ENCODE results near the gene NOTCH2.

- TF ChIP-seq EZH2 (IDR thresholded peaks at IDR 0.05) (no peak), POLR2A (IDR thresholded peaks at IDR 0.05; ENCODE audit: borderline replicate concordance, extremely low read depth, insufficient read depth, insufficient read length) (no peak), SP1 (IDR thresholded peaks at IDR 0.05; ENCODE audit: low read depth) (no peak), EZH2phosphoT487 (IDR thresholded peaks at IDR 0.05; ENCODE audit: borderline replicate concordance) (no peak), JUND (IDR thresholded peaks at IDR 0.05) (no peak), POLR2AphosphoS5 (IDR thresholded peaks at IDR 0.05; ENCODE audit: low read depth, low read length) (no peak), CEBPB (IDR thresholded peaks at IDR 0.05; ENCODE audit: low read depth) (no peak)
- TF ChIP-seq, protein P1, sequence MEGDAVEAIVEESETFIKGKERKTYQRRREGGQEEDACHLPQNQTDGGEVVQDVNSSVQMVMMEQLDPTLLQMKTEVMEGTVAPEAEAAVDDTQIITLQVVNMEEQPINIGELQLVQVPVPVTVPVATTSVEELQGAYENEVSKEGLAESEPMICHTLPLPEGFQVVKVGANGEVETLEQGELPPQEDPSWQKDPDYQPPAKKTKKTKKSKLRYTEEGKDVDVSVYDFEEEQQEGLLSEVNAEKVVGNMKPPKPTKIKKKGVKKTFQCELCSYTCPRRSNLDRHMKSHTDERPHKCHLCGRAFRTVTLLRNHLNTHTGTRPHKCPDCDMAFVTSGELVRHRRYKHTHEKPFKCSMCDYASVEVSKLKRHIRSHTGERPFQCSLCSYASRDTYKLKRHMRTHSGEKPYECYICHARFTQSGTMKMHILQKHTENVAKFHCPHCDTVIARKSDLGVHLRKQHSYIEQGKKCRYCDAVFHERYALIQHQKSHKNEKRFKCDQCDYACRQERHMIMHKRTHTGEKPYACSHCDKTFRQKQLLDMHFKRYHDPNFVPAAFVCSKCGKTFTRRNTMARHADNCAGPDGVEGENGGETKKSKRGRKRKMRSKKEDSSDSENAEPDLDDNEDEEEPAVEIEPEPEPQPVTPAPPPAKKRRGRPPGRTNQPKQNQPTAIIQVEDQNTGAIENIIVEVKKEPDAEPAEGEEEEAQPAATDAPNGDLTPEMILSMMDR (IDR thresholded peaks at IDR 0.05 in 2 of 3, conservative IDR thresholded peaks at IDR 0.05 in 1 of 3; ENCODE audit: borderline replicate concordance in 1 of 3, insufficient read depth in 1 of 3, low read depth in 2 of 3, low read length in 2 of 3) = no peak
Measured at GRCh38 chr1:119918301-119918700, 151.2 kb downstream of the NOTCH2 start.

All from HCT116 (cell line).